H7 (cell line): ENCODE data around the gene C12orf57. TPM values are rescaled to one million over a fixed set of nuclear protein-coding genes. Genes with fewer than 3 reads are reported as not detected.

Source experiments
- DNase-seq: peaks from one replicate; pipeline ENCODE4 v3.0.0; 2012
- H3K27me3 ChIP-seq: 2 replicates; pipeline ENCODE4 v1.6.0; 2011; ENCODE audit warnings: mild to moderate bottlenecking, low read length; ENCODE audit not compliant: control insufficient read depth, insufficient read depth
- H3K36me3 ChIP-seq: replicated peaks from 2 replicates; pipeline ENCODE4 v1.5.1; 2011; ENCODE audit warnings: low read length; ENCODE audit not compliant: control insufficient read depth, insufficient read depth
- H3K4me3 ChIP-seq: 2 replicates; pipeline ENCODE4 v1.5.1; 2011; ENCODE audit warnings: low read depth, mild to moderate bottlenecking, control low read depth, low read length, moderate library complexity; ENCODE audit not compliant: insufficient read depth
- total RNA-seq: library from RNA; depleted of rRNA; stranded (reverse); fragments of >200 nt; shearing (Covaris generic); gene quantifications from 2 replicates; pipeline ENCODE4 v1.2.3, GENCODE V29; 2014

Gene C12orf57
- total RNA-seq, 1 experiment from 2014 or later: 153 TPM

DNA sequence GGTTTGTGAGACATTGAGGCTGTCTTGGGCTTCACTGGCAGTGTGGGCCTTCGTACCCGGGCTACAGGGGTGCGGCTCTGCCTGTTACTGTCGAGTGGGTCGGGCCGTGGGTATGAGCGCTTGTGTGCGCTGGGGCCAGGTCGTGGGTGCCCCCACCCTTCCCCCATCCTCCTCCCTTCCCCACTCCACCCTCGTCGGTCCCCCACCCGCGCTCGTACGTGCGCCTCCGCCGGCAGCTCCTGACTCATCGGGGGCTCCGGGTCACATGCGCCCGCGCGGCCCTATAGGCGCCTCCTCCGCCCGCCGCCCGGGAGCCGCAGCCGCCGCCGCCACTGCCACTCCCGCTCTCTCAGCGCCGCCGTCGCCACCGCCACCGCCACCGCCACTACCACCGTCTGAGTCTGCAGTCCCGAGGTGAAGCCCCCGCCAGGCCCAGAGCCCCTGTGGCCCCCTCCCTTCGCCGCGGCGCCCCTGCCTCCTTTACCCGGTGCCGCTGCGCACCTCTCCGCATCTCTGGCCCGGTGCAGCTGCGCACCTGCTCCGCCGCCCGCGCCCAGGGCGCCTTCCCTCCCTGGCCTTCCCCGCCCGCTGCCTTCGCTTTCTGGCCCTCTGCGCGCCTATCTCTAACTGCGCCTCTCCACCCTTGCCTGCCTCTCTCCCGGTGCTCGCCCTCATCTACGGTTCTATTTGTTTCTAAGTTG, 29.4 kb upstream of the C12orf57 start, which contains the start of gene ENO2:
ENO2 (plus strand) TSS at position 335 of the 701 bp plus-strand sequence. CDS start 1,253 bp downstream, outside the sequence.
- peaks cover 14% of the 10 kb centered on the region for H3K36me3 ChIP-seq
- peak within 1 kb of the TSS; percentile 82 for H3K4me3 ChIP-seq
- peaks cover 10% of the 10 kb centered on the region for H3K27me3 ChIP-seq
- peak; percentile 85 for DNase-seq

DNA sequence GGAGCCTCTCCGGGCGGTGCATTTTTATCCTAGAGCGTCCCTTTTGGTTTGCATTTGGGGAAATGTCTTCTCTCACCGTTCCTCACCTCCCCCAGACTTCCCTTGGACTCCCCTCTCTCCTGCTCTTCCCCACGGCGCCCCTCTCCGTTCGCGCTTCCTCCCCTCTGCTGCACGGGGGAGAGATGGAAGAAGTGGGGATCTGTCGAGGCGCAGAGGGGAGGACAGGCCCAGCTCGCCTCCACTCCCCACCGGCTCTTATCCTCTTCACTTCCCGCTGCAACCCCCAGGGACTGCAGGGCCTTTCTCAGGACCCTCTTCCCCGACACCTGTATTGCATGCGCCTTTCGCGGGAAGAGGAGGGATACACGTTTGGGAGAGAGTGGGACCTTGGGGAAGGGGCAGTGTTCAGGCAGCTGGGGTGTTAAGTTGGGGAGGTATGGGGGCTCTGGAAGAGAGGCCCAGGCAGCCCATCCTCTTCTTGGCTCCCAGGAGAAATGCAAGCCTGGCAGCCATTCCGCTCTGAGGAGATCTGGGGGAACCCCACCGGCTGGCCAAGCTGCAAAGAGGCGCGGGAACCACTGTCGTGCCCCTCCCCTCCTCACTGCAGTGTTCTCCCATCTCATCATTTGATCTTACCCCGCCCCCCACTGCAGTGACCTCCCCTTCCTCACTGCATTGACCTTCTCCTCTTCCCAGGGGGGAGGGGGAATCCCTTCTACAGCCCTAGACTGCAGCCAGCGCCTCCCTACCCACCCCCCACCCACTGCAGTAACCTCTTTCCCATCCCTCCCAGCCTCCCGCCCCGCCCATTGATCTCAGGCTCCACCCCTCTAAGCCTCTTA, 28.7 kb upstream of the C12orf57 start:
- DNase-seq: peak; percentile 92
- peaks cover 15% of the 10 kb centered on the region for H3K36me3 ChIP-seq
- peaks cover 10% of the 10 kb centered on the region for H3K27me3 ChIP-seq
- peak overlapping the region; percentile 82 for H3K4me3 ChIP-seq

- DNase-seq: no peak
- peaks cover 15% of the 10 kb centered on the region for H3K36me3 ChIP-seq
- peak overlapping the region; percentile 25 for H3K4me3 ChIP-seq
- peaks cover 9% of the 10 kb centered on the region for H3K27me3 ChIP-seq
These were observed 28.0 kb upstream of the C12orf57 start for GRCh38 chr12:6915789-6916285.

- peak; percentile 12 for DNase-seq
- peaks cover 19% of the 10 kb centered on the region for H3K36me3 ChIP-seq
- no peak overlapping the region for H3K4me3 ChIP-seq
- H3K27me3 ChIP-seq: peaks cover 9% of the 10 kb centered on the region
These were observed 27.2 kb upstream of the C12orf57 start for GRCh38 chr12:6916426-6917200.

- Histone ChIP-seq H3K36me3 (peaks cover 28% of the 10 kb centered on the region), H3K27me3 (peaks cover 7% of the 10 kb centered on the region), H3K4me3 (no peak overlapping the region)
- DNase-seq: peak; percentile 10
These were observed 26.2 kb upstream of the C12orf57 start for GRCh38 chr12:6917491-6918231.

GRCh38 chr12:6919588-6919987, 24.2 kb upstream of the C12orf57 start:
- Histone ChIP-seq H3K4me3 (no peak overlapping the region), H3K27me3 (peaks cover 3% of the 10 kb centered on the region), H3K36me3 (peaks cover 31% of the 10 kb centered on the region)
- DNase-seq: peak; percentile 21

- H3K36me3 ChIP-seq: peaks cover 27% of the 10 kb centered on the region
- no peaks in the 10 kb centered on the region for H3K27me3 ChIP-seq
- H3K4me3 ChIP-seq: no peak overlapping the region
- DNase-seq: no peak
These were observed 22.3 kb upstream of the C12orf57 start for GRCh38 chr12:6921539-6921938.

DNA sequence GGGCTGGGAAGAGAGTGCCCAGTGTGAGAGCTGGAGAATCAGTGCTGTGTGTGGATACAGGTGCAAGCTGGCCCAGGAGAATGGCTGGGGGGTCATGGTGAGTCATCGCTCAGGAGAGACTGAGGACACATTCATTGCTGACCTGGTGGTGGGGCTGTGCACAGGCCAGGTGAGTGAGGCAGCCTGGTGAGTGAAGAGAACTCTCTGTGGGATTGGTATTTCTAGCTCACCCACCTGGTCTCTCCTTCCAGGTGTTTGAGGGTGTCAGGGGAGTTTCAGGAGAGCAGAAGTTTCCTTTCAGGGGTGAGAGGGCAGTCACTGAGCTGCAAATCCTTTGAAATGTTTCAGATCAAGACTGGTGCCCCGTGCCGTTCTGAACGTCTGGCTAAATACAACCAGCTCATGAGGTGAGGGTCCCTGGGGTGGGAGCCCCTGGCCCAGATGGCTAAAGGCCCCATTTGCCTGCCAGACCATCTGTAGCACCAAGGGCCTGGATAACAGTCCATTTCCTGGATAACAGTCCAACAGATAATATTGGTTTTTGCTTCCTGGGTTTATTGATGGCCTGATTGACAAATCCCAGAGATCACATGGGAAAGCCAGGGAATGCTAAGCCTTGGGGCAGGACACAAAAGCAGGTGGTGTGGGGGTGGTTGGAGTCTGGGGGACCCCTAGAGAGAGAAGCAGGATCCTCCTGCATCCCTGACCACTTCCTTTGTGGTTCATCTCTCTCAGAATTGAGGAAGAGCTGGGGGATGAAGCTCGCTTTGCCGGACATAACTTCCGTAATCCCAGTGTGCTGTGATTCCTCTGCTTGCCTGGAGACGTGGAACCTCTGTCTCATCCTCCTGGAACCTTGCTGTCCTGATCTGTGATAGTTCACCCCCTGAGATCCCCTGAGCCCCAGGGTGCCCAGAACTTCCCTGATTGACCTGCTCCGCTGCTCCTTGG, 21.6 kb upstream of the C12orf57 start:
- peak; percentile 2 for DNase-seq
- Histone ChIP-seq H3K36me3 (peaks cover 21% of the 10 kb centered on the region), H3K4me3 (no peak overlapping the region), H3K27me3 (no peaks in the 10 kb centered on the region)

DNA sequence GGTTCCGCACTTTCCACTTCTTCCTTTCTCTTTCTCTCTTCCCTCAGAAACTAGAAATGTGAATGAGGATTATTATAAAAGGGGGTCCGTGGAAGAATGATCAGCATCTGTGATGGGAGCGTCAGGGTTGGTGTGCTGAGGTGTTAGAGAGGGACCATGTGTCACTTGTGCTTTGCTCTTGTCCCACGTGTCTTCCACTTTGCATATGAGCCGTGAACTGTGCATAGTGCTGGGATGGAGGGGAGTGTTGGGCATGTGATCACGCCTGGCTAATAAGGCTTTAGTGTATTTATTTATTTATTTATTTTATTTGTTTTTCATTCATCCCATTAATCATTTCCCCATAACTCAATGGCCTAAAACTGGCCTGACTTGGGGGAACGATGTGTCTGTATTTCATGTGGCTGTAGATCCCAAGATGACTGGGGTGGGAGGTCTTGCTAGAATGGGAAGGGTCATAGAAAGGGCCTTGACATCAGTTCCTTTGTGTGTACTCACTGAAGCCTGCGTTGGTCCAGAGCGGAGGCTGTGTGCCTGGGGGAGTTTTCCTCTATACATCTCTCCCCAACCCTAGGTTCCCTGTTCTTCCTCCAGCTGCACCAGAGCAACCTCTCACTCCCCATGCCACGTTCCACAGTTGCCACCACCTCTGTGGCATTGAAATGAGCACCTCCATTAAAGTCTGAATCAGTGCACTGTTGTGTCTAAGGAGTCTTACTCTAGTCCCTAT, 20.7 kb upstream of the C12orf57 start:
- DNase-seq: peak; percentile 2
- Histone ChIP-seq H3K4me3 (no peak overlapping the region), H3K36me3 (peaks cover 17% of the 10 kb centered on the region), H3K27me3 (no peaks in the 10 kb centered on the region)

- Histone ChIP-seq H3K27me3 (no peaks in the 10 kb centered on the region), H3K4me3 (no peak overlapping the region), H3K36me3 (peaks cover 17% of the 10 kb centered on the region)
- no peak for DNase-seq
These were observed 20.0 kb upstream of the C12orf57 start for GRCh38 chr12:6923851-6924250.

DNA sequence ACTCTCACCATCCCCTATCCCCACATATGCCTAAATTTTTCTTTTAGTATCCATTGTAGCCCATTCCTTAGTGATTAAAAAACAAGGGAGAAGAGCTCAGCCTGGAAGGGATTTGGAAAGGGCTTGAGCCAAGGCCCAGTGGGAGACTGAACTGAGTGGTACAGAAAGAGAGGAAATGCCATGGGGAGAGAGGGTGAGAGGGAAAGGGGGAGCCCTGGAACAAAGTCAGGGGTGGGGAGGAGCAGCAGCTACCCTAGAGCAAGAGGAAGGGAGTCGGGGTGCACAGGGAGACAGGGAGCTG, 18.6 kb upstream of the C12orf57 start:
- H3K27me3 ChIP-seq: no peaks in the 10 kb centered on the region
- peaks cover 17% of the 10 kb centered on the region for H3K36me3 ChIP-seq
- no peak for DNase-seq
- peak overlapping the region; percentile 2; the same call in 1 of the 2 replicates for H3K4me3 ChIP-seq

- Histone ChIP-seq H3K36me3 (peaks cover 17% of the 10 kb centered on the region), H3K4me3 (peak overlapping the region; percentile 56), H3K27me3 (no peaks in the 10 kb centered on the region)
- DNase-seq: peak; percentile 79
These were observed 18.1 kb upstream of the C12orf57 start for GRCh38 chr12:6925540-6926279.
